ENCODE results near the gene SELENON.

The SELENON gene

GRCh38 chr1:25809929-25810328 lies 9.9 kb downstream of the SELENON start:
- no peak for DNase-seq (ENCODE audit: low read depth)

GRCh38 chr1:25810341-25811299 lies 10.6 kb downstream of the SELENON start:
- DNase-seq (ENCODE audit: low read depth): no peak

- no peak for DNase-seq (ENCODE audit: low read depth)
Measured at GRCh38 chr1:25811384-25812082, 11.5 kb downstream of the SELENON start.

GRCh38 chr1:25813071-25813733 lies 13.2 kb downstream of the SELENON start:
- DNase-seq (ENCODE audit: low read depth): no peak

GRCh38 chr1:25813734-25814471 lies 13.9 kb downstream of the SELENON start:
- no peak for DNase-seq (ENCODE audit: low read depth)

- DNase-seq (ENCODE audit: low read depth): no peak
Measured at GRCh38 chr1:25814549-25815087, 14.6 kb downstream of the SELENON start.

- DNase-seq (ENCODE audit: low read depth): no peak
Measured at GRCh38 chr1:25815208-25816111, 15.5 kb downstream of the SELENON start.

- no peak for DNase-seq (ENCODE audit: low read depth)
Measured at GRCh38 chr1:25816112-25816718, 16.2 kb downstream of the SELENON start.

- DNase-seq (ENCODE audit: low read depth): no peak
Measured at GRCh38 chr1:25817840-25818501, 18.0 kb downstream of the SELENON start.

- DNase-seq (ENCODE audit: low read depth): no peak
Measured at GRCh38 chr1:25818569-25818968, 18.6 kb downstream of the SELENON start.

- peak; percentile 63 for DNase-seq (ENCODE audit: low read depth)
Measured at GRCh38 chr1:25819491-25820246, 19.7 kb downstream of the SELENON start, which contains the start of gene MTFR1L. Gene MTFR1L (plus strand): TSS chr1:25819954. CDS start chr1:25823105, 3,151 bp downstream.

- peak; percentile 42 for DNase-seq (ENCODE audit: low read depth)
Measured at GRCh38 chr1:25820247-25821111, 20.5 kb downstream of the SELENON start.

- no peak for DNase-seq (ENCODE audit: low read depth)
Measured at GRCh38 chr1:25821112-25821476, 21.1 kb downstream of the SELENON start.

- DNase-seq (ENCODE audit: low read depth): peak; percentile 53
Measured at GRCh38 chr1:25821630-25822091, 21.7 kb downstream of the SELENON start.

GRCh38 chr1:25825605-25826004 lies 25.6 kb downstream of the SELENON start:
- DNase-seq (ENCODE audit: low read depth): peak; percentile 40

GRCh38 chr1:25826571-25826970 lies 26.6 kb downstream of the SELENON start:
- DNase-seq (ENCODE audit: low read depth): no peak

- DNase-seq (ENCODE audit: low read depth): no peak
Measured at GRCh38 chr1:25828491-25828890, 28.5 kb downstream of the SELENON start.

- no peak for DNase-seq (ENCODE audit: low read depth)
Measured at GRCh38 chr1:25829046-25829445, 29.1 kb downstream of the SELENON start.
